NT2/D1 (cell line): ENCODE data around the gene C1orf226.

Experiments used
- DNase-seq: peaks from one replicate; pipeline ENCODE4 v3.0.0-alpha.2; 2011; ENCODE audit warnings: low read depth, low spot score
- H3K27me3 ChIP-seq: 2 replicates; pipeline ENCODE4 v1.6.0; 2011; ENCODE audit warnings: mild to moderate bottlenecking; ENCODE audit not compliant: insufficient read length, insufficient read depth
- H3K36me3 ChIP-seq: 2 replicates; pipeline ENCODE4 v1.6.1; 2011; ENCODE audit warnings: mild to moderate bottlenecking, low read length, mixed read lengths; ENCODE audit not compliant: insufficient read depth, insufficient read length
- H3K4me1 ChIP-seq: 2 replicates; pipeline ENCODE4 v1.5.1; 2011; ENCODE audit not compliant: insufficient read depth, insufficient read length
- H3K4me3 ChIP-seq: 2 replicates; pipeline ENCODE4 v1.5.1; 2011; ENCODE audit warnings: low read depth; ENCODE audit not compliant: insufficient read length
- H3K9ac ChIP-seq: 2 replicates; pipeline ENCODE4 v1.6.0; 2011; ENCODE audit warnings: low read depth; ENCODE audit not compliant: insufficient read length
- H3K9me3 ChIP-seq: 2 replicates; pipeline ENCODE4 v1.5.1; 2011; ENCODE audit warnings: mild to moderate bottlenecking, low read length; ENCODE audit not compliant: insufficient read depth
- SUZ12 ChIP-seq: IDR thresholded peaks from 2 replicates; pipeline ENCODE4 v1.6.1; 2011; ENCODE audit not compliant: insufficient read length, insufficient read depth; ENCODE audit errors: extremely low read depth
- YY1 ChIP-seq: IDR thresholded peaks from 2 replicates; pipeline ENCODE4 v1.6.1; 2011; ENCODE audit not compliant: insufficient read length, insufficient read depth
- ZNF274 ChIP-seq: IDR thresholded peaks from 2 replicates; pipeline ENCODE4 v1.6.1; 2011; ENCODE audit warnings: mild to moderate bottlenecking, low read depth, low read length

The C1orf226 gene

GRCh38 chr1:162381383-162381782, at the start of gene C1orf226:
TSS of gene C1orf226 (plus strand) at chr1:162381728. CDS start at chr1:162381902, 174 bp downstream.
- no peaks in the 10 kb centered on the region for H3K27me3 ChIP-seq
- H3K4me3 ChIP-seq = no peak within 1 kb of the TSS
- no peak within 1 kb of the TSS for H3K9ac ChIP-seq
- peaks cover 16% of the 10 kb centered on the region for H3K36me3 ChIP-seq
- TF ChIP-seq YY1 (no peak), SUZ12 (no peak), ZNF274 (no peak)
- no peak for DNase-seq
- H3K9me3 ChIP-seq = no peaks in the 10 kb centered on the region
- peaks cover 16% of the 10 kb centered on the region for H3K4me1 ChIP-seq

GRCh38 chr1:162333991-162334390, 47.5 kb upstream of the C1orf226 start:
- Histone ChIP-seq H3K36me3 (no peaks in the 10 kb centered on the region), H3K4me1 (no peaks in the 10 kb centered on the region), H3K27me3 (no peaks in the 10 kb centered on the region), H3K9me3 (no peaks in the 10 kb centered on the region), H3K9ac (no peak overlapping the region), H3K4me3 (no peak overlapping the region)
- DNase-seq = no peak
- TF ChIP-seq SUZ12 = no peak
- no peak for TF ChIP-seq YY1
- no peak for TF ChIP-seq ZNF274

- TF ChIP-seq YY1 = no peak
- TF ChIP-seq ZNF274 = no peak
- no peak for TF ChIP-seq SUZ12
- H3K27me3 ChIP-seq = no peaks in the 10 kb centered on the region
- no peaks in the 10 kb centered on the region for H3K36me3 ChIP-seq
- DNase-seq = no peak
- no peak overlapping the region for H3K4me3 ChIP-seq
- H3K4me1 ChIP-seq = no peaks in the 10 kb centered on the region
- no peak overlapping the region for H3K9ac ChIP-seq
- no peaks in the 10 kb centered on the region for H3K9me3 ChIP-seq
Measured at GRCh38 chr1:162335126-162335525, 46.4 kb upstream of the C1orf226 start.

GRCh38 chr1:162336621-162337285, 44.8 kb upstream of the C1orf226 start:
- DNase-seq = no peak
- Histone ChIP-seq H3K9ac (no peak overlapping the region), H3K9me3 (no peaks in the 10 kb centered on the region), H3K27me3 (no peaks in the 10 kb centered on the region), H3K4me3 (no peak overlapping the region), H3K36me3 (no peaks in the 10 kb centered on the region), H3K4me1 (no peaks in the 10 kb centered on the region)
- no peak for TF ChIP-seq YY1
- TF ChIP-seq SUZ12 = no peak
- TF ChIP-seq ZNF274 = no peak

- Histone ChIP-seq H3K9me3 (no peaks in the 10 kb centered on the region), H3K9ac (no peak overlapping the region), H3K36me3 (peaks cover 3% of the 10 kb centered on the region), H3K4me1 (no peaks in the 10 kb centered on the region), H3K4me3 (no peak overlapping the region), H3K27me3 (no peaks in the 10 kb centered on the region)
- no peak for TF ChIP-seq ZNF274
- no peak for TF ChIP-seq SUZ12
- no peak for TF ChIP-seq YY1
- no peak for DNase-seq
Measured at GRCh38 chr1:162342452-162342983, 39.0 kb upstream of the C1orf226 start.

GRCh38 chr1:162343470-162343869, 38.1 kb upstream of the C1orf226 start:
- Histone ChIP-seq H3K9me3 (no peaks in the 10 kb centered on the region), H3K4me1 (no peaks in the 10 kb centered on the region), H3K36me3 (peaks cover 6% of the 10 kb centered on the region), H3K27me3 (no peaks in the 10 kb centered on the region), H3K4me3 (no peak overlapping the region), H3K9ac (no peak overlapping the region)
- no peak for DNase-seq
- TF ChIP-seq ZNF274 (no peak), YY1 (no peak), SUZ12 (no peak)

GRCh38 chr1:162347281-162347680, 34.2 kb upstream of the C1orf226 start:
- H3K4me1 ChIP-seq = no peaks in the 10 kb centered on the region
- H3K36me3 ChIP-seq = peaks cover 6% of the 10 kb centered on the region
- H3K9me3 ChIP-seq = no peaks in the 10 kb centered on the region
- TF ChIP-seq ZNF274 = no peak
- TF ChIP-seq YY1 = no peak
- no peak for TF ChIP-seq SUZ12
- no peak overlapping the region for H3K9ac ChIP-seq
- DNase-seq = no peak
- H3K4me3 ChIP-seq = no peak overlapping the region
- no peaks in the 10 kb centered on the region for H3K27me3 ChIP-seq
